Right lobe of liver (tissue), 6 donors: ENCODE results near the gene RAB26. TPM values are rescaled to one million over a fixed set of nuclear protein-coding genes. Genes with fewer than 3 reads are reported as not detected.
A peak's percentile ranks its signal among the peaks of the same experiment; 100 is the strongest.

Experiments
- ATAC-seq, 4 donors: fragments of 200-7000 bp; cut with Tn5 transposase; one replicate each; pipeline ENCODE4 v1.9.1; 2020; ENCODE audit warnings: mild to moderate bottlenecking in 4 of 4, moderate library complexity in 4 of 4
- DNase-seq, 3 donors: peaks; one replicate each; pipeline ENCODE4 v3.0.0-alpha.2; 2020
- H3K27ac ChIP-seq, 3 donors: fragments of 200-600 bp; one replicate each; pipeline ENCODE4 v1.8.0; 2022
- H3K27me3 ChIP-seq, 2 donors: fragments of 200-600 bp; one replicate each; pipeline ENCODE4 v1.8.0; 2022
- H3K36me3 ChIP-seq, 4 donors: fragments of 200-600 bp; sonication (generic) in 1 of 4; one replicate each; pipeline versions ENCODE4 v1.5.1 to v1.8.0; 2017 to 2022; ENCODE audit warnings: control low read depth in 1 of 4
- H3K4me1 ChIP-seq, 4 donors: fragments of 200-600 bp; sonication (generic) in 1 of 4; one replicate each; pipeline versions ENCODE4 v1.5.1 to v1.8.0; 2017 to 2022; ENCODE audit warnings: control low read depth in 1 of 4
- H3K4me3 ChIP-seq, 3 donors: fragments of 200-600 bp; one replicate each; pipeline ENCODE4 v1.8.0; 2022
- H3K9me3 ChIP-seq, 4 donors: fragments of 200-600 bp; sonication (generic) in 1 of 4; one replicate each; pipeline versions ENCODE4 v1.5.1 to v1.8.0; 2017 to 2022; ENCODE audit warnings: control low read depth in 1 of 4
- POLR2A ChIP-seq: fragments of 450-650 bp; IDR thresholded peaks from one replicate; pipeline ENCODE4 v1.6.1; 2017; ENCODE audit warnings: antibody characterized with exemption, mild to moderate bottlenecking
- WGBS: methylation state at CpG from one replicate; pipeline ENCODE4 v1.1.6; 2018; ENCODE audit warnings: low coverage, low lambda C conversion rate; ENCODE audit not compliant: insufficient coverage; ENCODE audit errors: missing lambda C conversion rate; 5-methylcytosine and 5-hydroxymethylcytosine counted together
- intact Hi-C, 2 donors: fragments of 100-400 bp; cut with DNase I; formaldehyde crosslinking; loops; one replicate each; pipeline versions ENCODE4 v1.11.2 to v1.14.1; 2022
- total RNA-seq, 6 experiments: library from RNA; depleted of rRNA in 2 of 6; stranded (reverse); fragments of >200 nt in 2 of 6; fragmentation: NEBNext Ultra II Directional in 3 of 6; extraction: Animal tissue kit (Norgen Biotek cat#: 25700) in 3 of 6; gene quantifications; one replicate each; pipeline versions ENCODE4 v1.1.0 to v1.2.4, GENCODE V29; 2016 to 2023
- TF ChIP-seq, protein P1 (sequence below), 4 donors: fragments of 200-600 bp in 3 of 4; fragments of 450-650 bp in 1 of 4; IDR thresholded peaks; one replicate each; pipeline versions ENCODE4 v1.5.1 to v1.8.0; 2016 to 2022; ENCODE audit warnings: antibody characterized with exemption in 4 of 4, mild to moderate bottlenecking in 2 of 4
- donor health status: DM: no; HTN: yes; CAD: no.
- donor health status: DM: no; HTN: no; CAD: no.
- donor health status: DM: no; HTN: no; CAD: no.
- donor health status: DM: no; HTN: yes; CAD: no.
- donor health status: DM: no; HTN: yes; CAD: no.

RAB26 gene
- total RNA-seq, 6 experiments from 2014 or later, result 3.8 to 14.6 (median 8.7) TPM

DNA sequence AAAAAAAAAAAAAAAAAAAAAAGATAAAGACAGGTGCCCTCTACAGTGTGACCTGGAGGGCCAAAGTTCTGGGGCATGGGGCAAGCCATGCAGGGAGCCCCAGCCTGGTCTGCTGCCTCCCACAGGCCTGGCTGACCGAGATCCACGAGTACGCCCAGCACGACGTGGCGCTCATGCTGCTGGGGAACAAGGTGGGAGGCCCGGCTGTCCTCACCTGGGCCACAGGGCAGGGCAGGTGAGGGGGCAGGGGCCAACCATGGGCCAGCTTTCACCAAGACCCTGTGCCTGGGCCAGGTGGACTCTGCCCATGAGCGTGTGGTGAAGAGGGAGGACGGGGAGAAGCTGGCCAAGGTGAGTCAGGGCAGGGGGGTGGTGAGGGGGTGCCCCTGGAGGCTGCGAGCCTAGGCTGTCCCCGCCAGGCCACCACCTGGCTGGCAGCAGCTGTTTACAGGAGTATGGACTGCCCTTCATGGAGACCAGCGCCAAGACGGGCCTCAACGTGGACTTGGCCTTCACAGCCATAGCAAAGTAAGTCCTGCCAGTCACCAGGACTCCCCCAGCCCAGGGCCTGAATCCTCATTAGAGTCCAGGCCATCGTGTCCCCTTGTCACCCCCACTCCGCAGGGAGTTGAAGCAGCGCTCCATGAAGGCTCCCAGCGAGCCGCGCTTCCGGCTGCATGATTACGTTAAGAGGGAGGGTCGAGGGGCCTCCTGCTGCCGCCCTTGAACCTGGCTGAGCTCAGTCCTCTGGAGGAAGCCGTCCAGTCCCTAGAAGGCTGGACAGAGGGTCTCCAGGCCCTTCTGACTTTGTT, 4.5 kb downstream of the RAB26 start:
- Histone ChIP-seq H3K27me3 (no peaks in the 10 kb centered on the region), H3K4me3 (peak overlapping the region; percentile 92 to 95 (median 93)), H3K9me3 (no peaks in the 10 kb centered on the region), H3K36me3 (peaks cover 0 to 7% (median 0%) of the 10 kb centered on the region in 4 donors), H3K27ac (peak overlapping the region; percentile 44 to 79 (median 67)), H3K4me1 (peaks cover 0 to 70% (median 25%) of the 10 kb centered on the region in 4 donors)
- ATAC-seq, result peak; percentile 2 to 24 (median 16)
- 5% methylated on average over 7 of the region's 25 CpGs for WGBS
- DNase-seq, result peak; percentile 75 to 92 (median 90)
- TF ChIP-seq, protein P1, sequence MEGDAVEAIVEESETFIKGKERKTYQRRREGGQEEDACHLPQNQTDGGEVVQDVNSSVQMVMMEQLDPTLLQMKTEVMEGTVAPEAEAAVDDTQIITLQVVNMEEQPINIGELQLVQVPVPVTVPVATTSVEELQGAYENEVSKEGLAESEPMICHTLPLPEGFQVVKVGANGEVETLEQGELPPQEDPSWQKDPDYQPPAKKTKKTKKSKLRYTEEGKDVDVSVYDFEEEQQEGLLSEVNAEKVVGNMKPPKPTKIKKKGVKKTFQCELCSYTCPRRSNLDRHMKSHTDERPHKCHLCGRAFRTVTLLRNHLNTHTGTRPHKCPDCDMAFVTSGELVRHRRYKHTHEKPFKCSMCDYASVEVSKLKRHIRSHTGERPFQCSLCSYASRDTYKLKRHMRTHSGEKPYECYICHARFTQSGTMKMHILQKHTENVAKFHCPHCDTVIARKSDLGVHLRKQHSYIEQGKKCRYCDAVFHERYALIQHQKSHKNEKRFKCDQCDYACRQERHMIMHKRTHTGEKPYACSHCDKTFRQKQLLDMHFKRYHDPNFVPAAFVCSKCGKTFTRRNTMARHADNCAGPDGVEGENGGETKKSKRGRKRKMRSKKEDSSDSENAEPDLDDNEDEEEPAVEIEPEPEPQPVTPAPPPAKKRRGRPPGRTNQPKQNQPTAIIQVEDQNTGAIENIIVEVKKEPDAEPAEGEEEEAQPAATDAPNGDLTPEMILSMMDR (IDR thresholded peaks at IDR 0.05), result peak in 2 of 4 donors; percentile 28 to 49
- TF ChIP-seq POLR2A, result no peak
- intact Hi-C loops, result loop anchor here in 1 of 2 donors (5.0 kb wide), 1 partner anchor 116 kb away; no protein-coding TSS in a partner anchor

DNA sequence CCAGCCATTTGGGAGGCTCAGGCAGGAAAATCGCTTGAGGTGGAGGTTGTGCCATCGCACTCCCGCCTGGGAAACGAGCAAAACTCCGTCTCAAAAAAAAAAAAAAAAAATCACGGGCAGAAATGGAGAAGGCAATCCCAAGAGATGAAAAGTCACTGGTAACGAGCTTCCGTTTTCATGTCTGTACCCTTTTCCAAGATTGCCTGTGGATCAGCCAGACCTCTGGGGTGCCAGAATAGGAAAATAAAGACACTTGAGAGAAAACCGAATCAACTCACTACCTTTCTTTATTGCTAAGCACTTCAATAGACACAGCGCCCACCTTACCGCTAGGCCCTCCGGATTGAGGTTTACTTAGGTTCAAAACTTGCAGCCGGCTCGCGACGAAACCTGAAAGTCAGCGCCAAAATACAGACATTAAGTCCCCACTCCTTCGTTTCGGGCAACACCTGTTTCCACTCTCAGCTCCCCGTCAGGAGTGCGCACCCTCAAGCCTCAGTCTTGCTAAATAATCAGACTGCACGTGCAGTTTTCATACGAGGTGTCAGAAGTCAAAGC, 6.2 kb downstream of the RAB26 start:
- Histone ChIP-seq H3K27ac (peak overlapping the region; percentile 41 to 79 (median 47)), H3K36me3 (peaks cover 0 to 7% (median 0%) of the 10 kb centered on the region in 4 donors), H3K4me1 (peaks cover 0 to 75% (median 30%) of the 10 kb centered on the region in 4 donors), H3K9me3 (no peaks in the 10 kb centered on the region), H3K4me3 (peak overlapping the region; percentile 92 to 95 (median 93)), H3K27me3 (no peaks in the 10 kb centered on the region)
- no peak for TF ChIP-seq POLR2A
- TF ChIP-seq, protein P1 (IDR thresholded peaks at IDR 0.05), result no peak
- DNase-seq (peak in 1 of 3 donors; percentile 51), ATAC-seq (no peak)
- under 1% methylated on average over 22 of the region's 23 CpGs for whole genome bisulfite sequencing
- intact Hi-C loops, result loop anchor here in 1 of 2 donors (5.0 kb wide), 1 partner anchor 117 kb away; no protein-coding TSS in a partner anchor

DNA sequence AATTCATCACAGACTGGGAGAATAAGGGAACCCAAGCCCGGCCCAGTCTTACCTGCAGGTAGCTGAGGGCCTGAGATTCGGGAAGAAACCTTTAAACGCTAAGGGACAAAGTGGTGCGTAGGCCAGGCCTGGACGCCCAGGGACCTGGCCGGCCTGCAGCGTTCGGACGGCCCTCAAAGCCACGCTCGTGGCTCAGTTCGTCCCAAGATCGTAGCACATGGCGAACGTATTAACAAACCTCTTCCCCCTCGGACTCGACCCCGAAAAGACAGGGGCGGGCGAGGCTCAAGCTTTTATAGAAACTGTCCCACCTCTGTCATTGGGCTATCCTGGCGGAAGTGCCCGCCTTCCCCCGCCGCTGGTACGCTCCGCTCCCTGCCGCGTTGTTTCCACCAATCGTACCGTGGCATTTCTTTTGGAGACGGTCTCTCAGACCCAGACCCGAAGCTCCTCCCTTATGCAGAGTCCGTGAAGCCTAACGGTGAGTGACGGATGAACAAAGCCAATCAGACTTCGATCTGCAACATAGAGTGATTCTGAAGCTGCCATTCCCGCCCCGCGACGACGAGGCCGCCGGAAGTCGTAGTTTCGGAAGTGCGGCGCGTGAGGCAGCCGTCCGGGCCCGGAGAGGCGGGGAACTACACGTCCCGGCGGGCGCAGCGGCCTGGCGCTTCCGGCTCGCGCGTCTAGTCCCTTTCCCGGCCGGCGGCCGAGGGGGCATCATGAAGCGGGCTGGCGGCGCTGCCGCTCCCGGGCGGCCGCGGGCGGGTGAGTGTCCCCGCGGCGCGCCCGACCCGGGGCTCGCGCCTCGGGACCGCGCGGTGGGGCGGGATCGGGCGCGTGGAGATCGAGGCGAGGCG, 6.9 kb downstream of the RAB26 start, which contains the start of gene TRAF7:
Gene TRAF7, plus strand, starts transcription at position 692 of the 860 bp plus-strand sequence. CDS start 8,139 bp downstream, outside the sequence.
- peaks cover 0 to 73% (median 33%) of the 10 kb centered on the region in 4 donors for H3K4me1 ChIP-seq
- H3K36me3 ChIP-seq, result peaks cover 0 to 7% (median 0%) of the 10 kb centered on the region in 4 donors
- TF ChIP-seq, protein P1 (IDR thresholded peaks at IDR 0.05), result peak in 1 of 4 donors; percentile 8
- TF ChIP-seq POLR2A, result peak; percentile 97
- H3K27me3 ChIP-seq, result no peaks in the 10 kb centered on the region
- no peaks in the 10 kb centered on the region for H3K9me3 ChIP-seq
- WGBS, result under 1% methylated on average over 40 of the region's 94 CpGs
- peak within 1 kb of the TSS; percentile 92 to 95 (median 93) for H3K4me3 ChIP-seq
- ATAC-seq (peak; percentile 68 to 80 (median 71)), DNase-seq (peak; percentile 99 to 100 (median 99))
- H3K27ac ChIP-seq, result peak within 1 kb of the TSS; percentile 64 to 95 (median 77)
- intact Hi-C loops, result no loop called here
